HepG2 (cell line): Measurements from ENCODE around the gene CDC123.
A peak's percentile ranks its signal among the peaks of the same experiment; 100 is the strongest.

Experiments
- BCL6 ChIP-seq: IDR thresholded peaks from 2 replicates; pipeline ENCODE4 v1.6.1; 2016; ENCODE audit warnings: missing genetic modification reagents, missing compliant biosample characterization
- MXI1 ChIP-seq: IDR thresholded peaks from 3 replicates; pipeline ENCODE4 v1.6.1; 2012; ENCODE audit warnings: low read depth, low read length, inconsistent platforms, borderline replicate concordance
- RXRB ChIP-seq: IDR thresholded peaks from 2 replicates; pipeline ENCODE4 v1.6.1; 2016; ENCODE audit warnings: borderline replicate concordance, missing genetic modification reagents, missing compliant biosample characterization
- U2AF1 ChIP-seq: fragments of 200-400 bp; formaldehyde crosslinking; optimal IDR thresholded peaks from 2 replicates; pipeline ENCODE3; 2017; ENCODE audit warnings: mild to moderate bottlenecking, low read depth, low read length
- ZBTB40 ChIP-seq, 2 experiments: fragments of 450-650 bp in 1 of 2; sonication (generic) in 1 of 2; formaldehyde crosslinking in 1 of 2; IDR thresholded peaks; 2 replicates each; pipeline versions ENCODE4 v1.6.1 to v1.8.0; 2016 to 2022; ENCODE audit warnings: antibody characterized with exemption in 1 of 2, mild to moderate bottlenecking in 1 of 2, missing genetic modification reagents in 1 of 2
- ZNF24 ChIP-seq: fragments of 450-650 bp; IDR thresholded peaks from 2 replicates; pipeline ENCODE4 v1.6.1; 2017; ENCODE audit warnings: antibody characterized with exemption, mild to moderate bottlenecking
- ZNF562 ChIP-seq: sonication (generic); formaldehyde crosslinking; IDR thresholded peaks from 2 replicates; pipeline ENCODE4 v1.8.0; 2022; ENCODE audit warnings: missing genetic modification reagents, borderline replicate concordance
- TF ChIP-seq, protein P1 (sequence below): sonication (generic); formaldehyde crosslinking; IDR thresholded peaks from 2 replicates; pipeline ENCODE4 v1.5.0; 2020; ENCODE audit warnings: mild to moderate bottlenecking, missing genetic modification reagents, moderate library complexity

GRCh38 chr10:12214763-12215218, 18.8 kb downstream of the CDC123 start:
- TF ChIP-seq U2AF1 (no peak), ZNF24 (no peak), ZBTB40 (IDR thresholded peaks at IDR 0.05) (no peak), ZBTB40 (CRISPR knock-in tag; IDR thresholded peaks at IDR 0.05) (no peak), MXI1 (no peak), BCL6 (no peak), ZNF562 (CRISPR knock-in tag) (no peak), RXRB (no peak)
- TF ChIP-seq, protein P1, sequence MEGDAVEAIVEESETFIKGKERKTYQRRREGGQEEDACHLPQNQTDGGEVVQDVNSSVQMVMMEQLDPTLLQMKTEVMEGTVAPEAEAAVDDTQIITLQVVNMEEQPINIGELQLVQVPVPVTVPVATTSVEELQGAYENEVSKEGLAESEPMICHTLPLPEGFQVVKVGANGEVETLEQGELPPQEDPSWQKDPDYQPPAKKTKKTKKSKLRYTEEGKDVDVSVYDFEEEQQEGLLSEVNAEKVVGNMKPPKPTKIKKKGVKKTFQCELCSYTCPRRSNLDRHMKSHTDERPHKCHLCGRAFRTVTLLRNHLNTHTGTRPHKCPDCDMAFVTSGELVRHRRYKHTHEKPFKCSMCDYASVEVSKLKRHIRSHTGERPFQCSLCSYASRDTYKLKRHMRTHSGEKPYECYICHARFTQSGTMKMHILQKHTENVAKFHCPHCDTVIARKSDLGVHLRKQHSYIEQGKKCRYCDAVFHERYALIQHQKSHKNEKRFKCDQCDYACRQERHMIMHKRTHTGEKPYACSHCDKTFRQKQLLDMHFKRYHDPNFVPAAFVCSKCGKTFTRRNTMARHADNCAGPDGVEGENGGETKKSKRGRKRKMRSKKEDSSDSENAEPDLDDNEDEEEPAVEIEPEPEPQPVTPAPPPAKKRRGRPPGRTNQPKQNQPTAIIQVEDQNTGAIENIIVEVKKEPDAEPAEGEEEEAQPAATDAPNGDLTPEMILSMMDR (CRISPR knock-in tag) = peak; percentile 54
